Ramos (cell line): ENCODE data around the gene ELAVL4.

ENCODE experiments used
- in situ Hi-C: fragments of 300-500 bp; cut with MboI; formaldehyde crosslinking; loops from one replicate; pipeline ENCODE4 v1.14.3; 2022; ENCODE audit warnings: low sequenced_read_pairs; ENCODE audit not compliant: unreplicated experiment

Gene ELAVL4

DNA sequence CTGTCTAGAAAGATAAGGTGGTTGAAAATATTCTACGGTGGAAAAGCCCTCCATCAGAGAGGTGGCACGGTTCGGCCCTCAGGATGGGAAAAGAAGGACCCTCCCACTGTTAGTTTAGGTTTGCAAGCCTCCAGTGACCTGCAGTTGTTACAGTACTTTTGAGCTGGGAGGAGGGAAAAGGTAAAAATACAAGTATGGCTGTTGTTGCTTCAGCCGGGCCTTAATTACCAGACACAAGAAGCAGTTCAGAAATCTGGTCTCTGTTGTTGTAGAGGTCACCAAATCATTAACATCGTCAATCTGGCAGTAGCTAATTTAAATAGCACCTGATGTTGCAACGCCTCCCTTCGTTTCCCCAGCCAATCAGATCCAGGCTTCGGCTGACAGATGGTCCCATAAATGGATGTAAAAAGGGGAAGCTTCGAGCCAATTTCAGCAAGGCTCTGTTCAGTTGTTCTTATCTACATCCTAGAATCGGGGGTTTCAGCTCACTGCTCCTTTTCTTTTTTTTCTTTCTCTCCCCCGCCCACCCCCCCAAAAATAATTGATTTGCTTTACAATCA, at the start of gene ELAVL4:
Gene ELAVL4, plus strand, starts transcription at position 424 of the 563 bp plus-strand sequence. CDS start 270 bp downstream, outside the sequence.
- in situ Hi-C loops = no loop called here

DNA sequence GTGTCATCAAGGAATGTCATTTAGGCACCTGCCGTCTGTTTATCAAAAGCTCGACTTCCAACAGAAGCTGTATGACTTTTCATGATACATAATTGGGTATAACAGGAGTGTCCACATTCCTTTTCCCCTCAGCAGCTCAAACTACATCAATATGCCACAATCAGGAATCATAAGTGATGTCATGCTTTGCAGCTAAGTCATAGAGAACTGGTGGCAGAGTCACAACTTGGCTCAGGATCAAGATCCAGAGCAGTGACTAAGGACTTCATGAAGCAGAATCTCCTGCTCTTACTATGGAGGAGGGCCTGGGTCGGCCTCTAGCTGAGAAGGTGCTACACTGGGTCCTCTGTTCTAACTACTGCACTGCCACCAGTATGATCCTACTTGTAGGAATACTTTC, 48.4 kb upstream of the ELAVL4 start:
- in situ Hi-C loops = no loop called here

GRCh38 chr1:50066806-50067205, 41.9 kb upstream of the ELAVL4 start:
- in situ Hi-C loops = no loop called here

DNA sequence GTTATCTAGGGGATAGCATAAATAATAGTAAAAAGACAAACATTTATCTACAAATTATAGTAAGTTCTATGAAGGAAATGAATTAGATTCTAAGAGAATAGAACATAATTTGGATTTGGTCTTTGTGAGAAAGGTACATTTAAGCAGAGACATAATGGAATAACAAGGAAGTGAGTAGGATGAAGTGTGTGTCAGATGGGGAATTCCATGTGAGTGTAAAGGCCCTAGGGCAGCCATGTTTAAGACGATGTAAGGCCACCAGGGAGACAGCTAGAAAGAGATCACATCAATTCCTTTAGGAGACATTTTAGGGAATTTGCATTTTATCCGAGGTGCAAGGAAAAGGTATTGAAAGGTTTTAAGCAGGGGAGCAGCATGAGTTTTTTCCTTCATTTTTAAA, 33.8 kb upstream of the ELAVL4 start:
- in situ Hi-C loops = no loop called here

- in situ Hi-C loops = no loop called here
Measured at GRCh38 chr1:50077273-50077672, 31.4 kb upstream of the ELAVL4 start.

DNA sequence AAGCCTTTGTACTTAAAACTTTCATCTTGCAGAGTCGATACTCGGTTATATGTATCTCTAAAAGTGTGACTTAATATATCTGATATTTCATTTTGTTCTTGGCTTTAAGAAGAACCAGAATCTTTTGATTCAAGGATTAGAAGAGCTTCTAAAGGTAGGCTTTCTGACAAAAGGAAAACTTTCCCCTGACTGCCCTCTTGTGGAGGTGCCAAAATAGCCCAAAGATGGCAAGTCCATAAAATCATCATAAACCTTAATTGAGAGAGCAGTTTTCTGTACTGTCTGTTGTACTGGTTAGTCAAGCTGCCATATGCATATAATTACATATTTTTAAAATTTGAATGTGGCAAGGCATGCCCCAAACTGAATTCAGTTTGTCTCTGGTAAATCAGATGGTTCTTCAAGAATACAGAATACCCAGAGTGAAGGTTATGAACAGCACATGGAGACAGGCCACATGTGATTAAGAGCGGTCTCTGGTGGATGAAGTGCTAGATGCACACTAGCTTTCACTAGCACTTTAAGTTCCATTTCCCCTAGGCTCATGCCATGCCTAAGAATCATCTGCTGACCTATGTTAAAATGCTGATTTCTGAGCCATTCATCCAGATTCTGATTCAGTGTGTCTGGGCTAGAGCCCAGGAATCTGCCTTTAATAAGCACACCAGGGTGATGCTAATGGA, 27.7 kb upstream of the ELAVL4 start:
- in situ Hi-C loops = no loop called here

GRCh38 chr1:50084389-50084788, 24.3 kb upstream of the ELAVL4 start:
- in situ Hi-C loops = no loop called here

DNA sequence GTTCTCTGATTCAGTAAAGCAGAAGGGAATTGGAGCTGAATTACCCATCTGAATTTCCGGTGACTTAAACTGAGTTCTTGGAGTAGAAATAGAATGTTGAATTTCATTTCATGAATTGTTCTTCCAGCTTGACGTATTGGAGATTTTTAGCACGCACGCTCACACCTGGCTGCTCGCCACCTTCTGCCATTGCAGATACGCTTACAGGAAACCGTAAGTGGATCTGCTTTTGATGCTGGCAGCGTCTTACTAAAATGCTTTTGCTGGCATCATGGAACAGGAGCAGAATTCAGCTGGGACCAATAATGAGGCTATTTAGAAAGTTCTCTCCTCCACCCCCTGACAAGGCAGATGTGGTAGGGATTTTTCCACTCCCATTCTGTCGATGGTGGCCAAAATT, 17.7 kb upstream of the ELAVL4 start:
- in situ Hi-C loops = no loop called here

GRCh38 chr1:50095716-50096115, 13.0 kb upstream of the ELAVL4 start:
- in situ Hi-C loops = no loop called here

DNA sequence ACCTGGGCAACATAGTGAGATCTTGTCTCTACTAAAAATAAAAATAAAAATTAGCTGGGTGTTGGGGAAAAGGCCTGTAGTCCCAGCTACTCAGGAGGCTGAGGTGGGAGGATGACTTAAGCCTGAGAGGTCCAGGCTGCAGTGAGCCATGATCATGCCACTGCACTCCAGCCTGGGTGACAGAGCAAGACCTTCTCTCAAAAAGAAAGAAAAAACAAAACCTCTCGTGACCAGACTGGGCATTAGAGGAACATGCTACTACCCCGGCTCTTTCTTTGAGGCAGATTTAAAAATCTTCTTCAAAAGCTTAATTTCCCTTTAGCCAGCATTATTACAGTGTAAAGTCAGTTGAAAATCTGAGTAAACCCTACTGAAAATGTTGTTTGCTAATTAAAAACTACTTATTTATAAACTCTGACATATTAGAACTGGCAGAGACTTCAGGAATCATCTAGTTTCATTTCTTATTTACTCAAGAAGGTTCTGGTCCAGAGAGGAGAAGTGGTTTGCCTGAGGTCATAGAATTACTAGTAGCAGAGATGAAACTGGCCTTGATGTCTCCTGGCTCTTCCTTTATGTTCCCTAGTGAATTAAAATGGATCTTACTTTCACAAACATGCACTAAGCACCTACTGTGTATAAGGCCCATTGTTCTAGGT, 11.6 kb upstream of the ELAVL4 start:
- in situ Hi-C loops = no loop called here

- in situ Hi-C loops = no loop called here
Measured at GRCh38 chr1:50097791-50098190, 10.9 kb upstream of the ELAVL4 start.

DNA sequence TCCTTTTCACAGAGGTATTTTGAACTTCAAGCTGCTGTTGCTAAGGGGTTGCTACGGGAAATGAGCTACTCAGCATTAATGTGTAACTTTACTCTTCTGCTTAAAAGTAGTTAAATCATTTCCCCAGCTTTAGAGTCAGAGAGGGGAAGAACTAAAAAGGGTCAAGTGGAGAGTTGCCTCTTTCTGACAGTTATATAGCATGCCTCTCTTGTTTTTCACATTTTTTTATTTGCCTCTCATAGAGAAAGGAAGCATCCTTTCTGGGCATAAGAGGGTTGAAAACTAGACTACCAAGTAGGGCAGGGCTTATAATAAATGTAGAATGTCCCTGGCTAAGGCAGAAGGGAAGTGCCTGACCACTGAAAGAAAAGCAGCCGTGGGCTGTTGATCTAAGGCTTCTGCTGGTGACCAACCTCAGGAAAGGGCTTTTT, 10.1 kb upstream of the ELAVL4 start:
- in situ Hi-C loops = no loop called here

GRCh38 chr1:50099654-50100053, 9.1 kb upstream of the ELAVL4 start:
- in situ Hi-C loops = no loop called here

DNA sequence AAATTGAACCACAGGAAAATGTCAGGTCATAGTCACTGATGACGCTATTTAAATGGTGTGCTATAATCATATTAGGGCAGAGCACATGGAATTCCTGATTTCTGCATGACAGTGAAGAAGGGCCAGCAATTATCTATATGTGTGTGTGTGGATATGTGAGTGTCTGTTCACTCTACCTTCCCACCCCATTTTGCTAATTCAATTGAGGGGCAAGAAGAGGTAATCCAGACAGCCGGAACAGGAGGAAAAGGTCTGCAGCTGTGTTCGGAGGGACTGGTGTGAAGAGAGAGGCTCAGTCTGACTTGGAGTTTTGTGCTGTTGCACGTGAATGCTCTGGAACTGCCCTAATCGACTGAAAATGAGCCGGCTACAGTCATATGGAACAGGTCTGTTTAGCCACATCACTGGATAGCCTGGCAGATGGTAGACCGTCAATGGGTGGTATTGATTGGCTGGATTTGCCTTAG, 5.1 kb upstream of the ELAVL4 start:
- in situ Hi-C loops = no loop called here

DNA sequence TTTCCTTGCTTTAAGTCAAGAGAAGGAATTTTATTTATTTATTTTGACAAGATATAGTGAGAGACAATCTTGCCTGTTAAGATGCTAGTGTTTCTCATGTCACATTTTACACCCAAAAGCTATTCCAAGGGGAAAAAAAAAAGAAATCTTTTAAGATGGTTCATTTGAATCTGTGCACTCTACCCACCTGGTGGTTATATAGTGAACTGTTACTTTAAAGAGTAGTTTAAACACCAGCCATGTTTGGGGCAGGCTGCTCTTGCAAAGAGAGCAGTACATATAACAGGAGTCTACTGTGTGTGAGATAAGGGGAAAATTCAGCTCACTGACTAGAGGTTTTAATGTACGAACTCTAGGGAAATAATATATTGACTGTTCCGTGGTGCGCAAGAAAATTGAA, 3.3 kb upstream of the ELAVL4 start:
- in situ Hi-C loops = no loop called here

DNA sequence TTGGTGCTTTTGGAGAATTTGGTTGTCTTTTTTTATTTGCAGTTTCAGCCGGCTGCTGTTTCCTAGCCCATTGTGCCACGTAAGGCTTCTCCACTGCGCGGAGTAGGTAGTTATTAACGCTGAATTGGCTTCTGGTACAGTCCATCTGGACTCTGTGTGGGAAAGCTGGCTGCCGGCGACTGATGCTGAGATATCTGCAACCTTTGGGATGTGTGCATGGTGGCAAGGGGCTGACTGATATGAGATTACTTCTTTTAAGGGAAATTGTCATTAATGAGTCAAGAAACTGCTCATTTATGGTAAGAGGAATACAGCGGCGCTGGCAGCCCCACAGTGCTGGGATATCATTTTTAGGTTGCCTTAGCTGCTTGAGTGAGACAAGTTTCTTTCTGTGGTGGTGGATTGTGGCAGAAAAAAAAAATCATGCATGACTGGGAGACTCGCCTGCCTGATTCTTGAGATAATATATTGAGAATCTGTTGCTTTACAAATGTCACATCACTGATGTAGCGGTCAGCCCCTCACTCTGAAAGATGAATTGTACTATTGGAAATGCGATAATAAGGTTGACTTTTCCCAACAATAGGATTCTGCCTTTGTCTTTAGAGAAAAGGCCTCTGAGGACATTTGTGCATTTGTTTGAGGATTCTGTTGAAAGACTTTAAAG, 2.5 kb upstream of the ELAVL4 start:
- in situ Hi-C loops = no loop called here

GRCh38 chr1:50109116-50109515, 396 bp downstream of the ELAVL4 start:
- in situ Hi-C loops = no loop called here

DNA sequence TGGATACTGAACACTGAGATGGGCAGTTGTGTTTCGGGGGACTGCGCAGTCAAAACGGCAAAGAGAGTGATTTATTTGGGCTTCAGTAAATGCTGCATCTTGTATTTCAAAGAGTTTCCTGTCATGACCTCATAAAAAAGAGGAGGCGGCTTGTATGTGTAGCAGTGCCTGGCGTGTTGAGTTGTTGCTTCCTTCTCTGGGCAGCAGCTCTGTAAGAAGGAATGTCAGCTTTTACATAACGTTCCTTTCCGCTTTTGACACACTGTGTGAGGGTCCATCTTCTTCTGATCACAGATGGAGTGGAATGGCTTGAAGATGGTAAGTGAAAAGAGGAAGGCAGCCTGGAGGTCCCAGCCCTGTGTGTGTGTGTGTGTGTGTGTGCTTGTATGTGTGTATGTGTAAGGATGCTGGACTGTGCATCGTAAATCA, 941 bp downstream of the ELAVL4 start:
- in situ Hi-C loops = no loop called here

DNA sequence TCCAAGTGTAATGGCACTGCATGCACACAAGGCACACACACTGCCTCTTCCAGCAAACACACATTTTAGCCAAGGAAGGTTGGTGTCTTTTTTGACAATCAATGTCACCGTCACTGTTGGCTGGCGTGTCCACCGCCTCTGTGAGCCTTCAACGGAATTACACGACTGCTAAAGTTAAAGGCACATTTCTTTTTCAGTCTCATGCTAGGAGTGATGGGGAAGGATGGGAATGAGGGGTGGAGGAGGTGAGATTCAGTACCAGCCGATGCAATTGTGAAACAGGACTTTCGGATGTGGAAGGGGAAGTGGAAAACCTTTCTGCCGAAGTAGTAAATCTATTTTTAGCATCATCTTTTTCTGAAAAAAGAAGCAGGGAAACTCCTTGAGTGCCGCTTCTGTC, 1.4 kb downstream of the ELAVL4 start:
- in situ Hi-C loops = no loop called here

DNA sequence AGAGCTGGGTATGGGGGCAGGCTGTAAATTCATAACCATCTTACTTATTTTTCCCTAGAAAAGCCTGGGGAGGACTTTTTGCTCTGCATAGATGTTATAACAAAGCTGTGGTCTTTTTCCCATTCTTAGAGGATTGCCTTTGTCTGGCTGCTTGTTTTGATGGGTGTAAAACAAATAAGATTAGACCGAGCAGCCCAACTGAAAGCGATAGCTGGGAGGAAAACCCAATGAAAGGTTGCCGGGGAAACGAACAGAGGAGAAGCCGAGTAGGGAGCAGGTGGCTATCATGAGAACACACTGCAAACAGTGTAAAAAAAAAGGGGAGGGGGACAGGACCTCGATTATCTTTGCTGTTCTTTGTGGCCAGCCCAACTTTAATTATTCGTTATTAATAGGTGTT, 1.9 kb downstream of the ELAVL4 start:
- in situ Hi-C loops = no loop called here

DNA sequence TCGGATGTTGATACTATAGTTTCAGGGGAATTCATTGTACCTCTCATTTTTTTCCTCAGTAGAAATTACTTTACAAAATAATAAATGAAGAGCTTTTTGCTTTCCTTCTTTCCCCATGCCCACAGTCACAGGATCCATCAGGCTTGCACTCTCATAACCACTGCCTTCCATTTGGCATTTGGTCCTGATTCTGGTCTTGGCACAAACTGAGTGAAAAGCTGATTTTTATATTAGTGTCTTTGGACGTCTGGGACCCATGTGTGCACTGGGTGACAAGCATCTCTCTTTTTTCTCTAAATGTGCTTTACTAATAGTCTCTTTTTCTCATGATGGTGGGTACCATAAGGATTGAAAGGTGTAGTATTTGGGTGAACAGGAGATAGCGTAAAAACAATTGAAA, 2.8 kb downstream of the ELAVL4 start:
- in situ Hi-C loops = no loop called here
